DOHH2 (cell line): Measurements from ENCODE around the gene TRPC4AP.

ENCODE experiments used
- H3F3A ChIP-seq: fragments of 200-600 bp; sonication (generic), shearing (Covaris generic); 2 replicates; pipeline ENCODE4 v1.6.0; 2016; ENCODE audit warnings: antibody characterized with exemption, mild to moderate bottlenecking; ENCODE audit not compliant: control insufficient read depth, insufficient read depth
- H3K27ac ChIP-seq: fragments of 200-600 bp; sonication (generic); 2 replicates; pipeline ENCODE4 v1.5.1; 2014; ENCODE audit warnings: low read depth, mild to moderate bottlenecking, low read length, moderate library complexity
- H3K27me3 ChIP-seq: fragments of 200-600 bp; sonication (generic); 2 replicates; pipeline ENCODE4 v1.6.1; 2014; ENCODE audit warnings: mild to moderate bottlenecking, low read length, mixed read lengths; ENCODE audit not compliant: control insufficient read depth
- H3K36me3 ChIP-seq: fragments of 200-600 bp; sonication (generic); 2 replicates; pipeline ENCODE4 v1.6.1; 2014; ENCODE audit warnings: mild to moderate bottlenecking, low read length, moderate library complexity, mixed read lengths; ENCODE audit not compliant: control insufficient read depth
- H3K4me1 ChIP-seq: fragments of 200-600 bp; sonication (generic); 2 replicates; pipeline ENCODE4 v1.6.1; 2014; ENCODE audit warnings: mild to moderate bottlenecking, low read length, mixed read lengths; ENCODE audit not compliant: control insufficient read depth
- H3K4me2 ChIP-seq: fragments of 200-600 bp; sonication (generic); 2 replicates; pipeline ENCODE4 v1.6.0; 2014; ENCODE audit warnings: mild to moderate bottlenecking, low read length, moderate library complexity
- H3K4me3 ChIP-seq: fragments of 200-600 bp; sonication (generic); 2 replicates; pipeline ENCODE4 v1.5.1; 2014; ENCODE audit warnings: mild to moderate bottlenecking, low read length, mixed read lengths
- H3K79me2 ChIP-seq: fragments of 200-600 bp; sonication (generic); 2 replicates; pipeline ENCODE4 v1.6.1; 2014; ENCODE audit warnings: mild to moderate bottlenecking, low read length, mixed read lengths; ENCODE audit not compliant: control insufficient read depth
- H3K9me2 ChIP-seq: fragments of 200-600 bp; sonication (generic); replicated peaks from 2 replicates; pipeline ENCODE4 v1.6.1; 2014; ENCODE audit warnings: mild to moderate bottlenecking, low read length, mixed read lengths; ENCODE audit not compliant: control insufficient read depth
- H3K9me3 ChIP-seq: fragments of 200-600 bp; sonication (generic); 2 replicates; pipeline ENCODE4 v1.6.1; 2014; ENCODE audit warnings: antibody characterized with exemption, low read length, mixed read lengths; ENCODE audit not compliant: control insufficient read depth, insufficient read depth
- H4K20me1 ChIP-seq: fragments of 200-600 bp; sonication (generic); 2 replicates; pipeline ENCODE4 v1.6.0; 2014; ENCODE audit warnings: low read depth, mild to moderate bottlenecking, antibody characterized with exemption, low read length, moderate library complexity; ENCODE audit not compliant: control insufficient read depth, insufficient read depth
- CTCF ChIP-seq: fragments of 200-600 bp; sonication (generic); IDR thresholded peaks from one replicate; pipeline ENCODE4 v1.5.1; 2014; ENCODE audit warnings: antibody characterized with exemption, mild to moderate bottlenecking, low read depth, low read length; ENCODE audit not compliant: poor library complexity, severe bottlenecking
- EZH2phosphoT487 ChIP-seq: fragments of 200-600 bp; sonication (generic); IDR thresholded peaks from 2 replicates; pipeline ENCODE4 v1.6.1; 2017; ENCODE audit warnings: borderline replicate concordance, mild to moderate bottlenecking, antibody characterized with exemption, low read length, moderate library complexity, mixed read lengths

TRPC4AP gene

GRCh38 chr20:35039846-35040489, 52.6 kb downstream of the TRPC4AP start:
- no peaks in the 10 kb centered on the region for H3K27me3 ChIP-seq
- H4K20me1 ChIP-seq, result no peaks in the 10 kb centered on the region
- H3K4me2 ChIP-seq, result no peak overlapping the region
- no peaks in the 10 kb centered on the region for H3K4me1 ChIP-seq
- H3K4me3 ChIP-seq, result no peak overlapping the region
- no peaks in the 10 kb centered on the region for H3K79me2 ChIP-seq
- H3F3A ChIP-seq, result no peaks in the 10 kb centered on the region
- H3K9me3 ChIP-seq, result no peaks in the 10 kb centered on the region
- no peak for TF ChIP-seq CTCF
- H3K27ac ChIP-seq, result no peak overlapping the region
- H3K36me3 ChIP-seq, result peaks cover 22% of the 10 kb centered on the region
- H3K9me2 ChIP-seq, result no peaks in the 10 kb centered on the region

- H3K79me2 ChIP-seq, result no peaks in the 10 kb centered on the region
- H4K20me1 ChIP-seq, result no peaks in the 10 kb centered on the region
- H3K4me2 ChIP-seq, result no peak overlapping the region
- H3K27me3 ChIP-seq, result no peaks in the 10 kb centered on the region
- no peaks in the 10 kb centered on the region for H3K4me1 ChIP-seq
- H3F3A ChIP-seq, result no peaks in the 10 kb centered on the region
- no peak for TF ChIP-seq EZH2phosphoT487
- no peak for TF ChIP-seq CTCF
- no peaks in the 10 kb centered on the region for H3K9me2 ChIP-seq
- peaks cover 30% of the 10 kb centered on the region for H3K36me3 ChIP-seq
- H3K4me3 ChIP-seq, result no peak overlapping the region
- H3K9me3 ChIP-seq, result no peaks in the 10 kb centered on the region
- H3K27ac ChIP-seq, result no peak overlapping the region
These were observed 53.5 kb downstream of the TRPC4AP start for GRCh38 chr20:35039146-35039545.

GRCh38 chr20:35034145-35034544, 58.5 kb downstream of the TRPC4AP start:
- Histone ChIP-seq H3K79me2 (no peaks in the 10 kb centered on the region), H3K27ac (no peak overlapping the region), H3K4me3 (no peak overlapping the region), H3K9me3 (no peaks in the 10 kb centered on the region), H3K4me2 (no peak overlapping the region), H3F3A (no peaks in the 10 kb centered on the region), H3K9me2 (no peaks in the 10 kb centered on the region), H3K4me1 (no peaks in the 10 kb centered on the region), H3K27me3 (no peaks in the 10 kb centered on the region), H3K36me3 (peaks cover 39% of the 10 kb centered on the region), H4K20me1 (no peaks in the 10 kb centered on the region)
- TF ChIP-seq EZH2phosphoT487, result no peak
- no peak for TF ChIP-seq CTCF
